Caki2 (cell line): ENCODE results near the gene NEK11. TPM values are rescaled to one million over a fixed set of nuclear protein-coding genes. Genes with fewer than 3 reads are reported as not detected.

Source experiments
- DNase-seq: peaks from one replicate; pipeline ENCODE4 v3.0.0-alpha.2; 2015; ENCODE audit warnings: low read depth
- in situ Hi-C: cut with HindIII; loops from 2 replicates; pipeline ENCODE4 v1.10.0; 2016; ENCODE audit warnings: low sequenced_read_pairs, low pct_unique_long_range_greater_than_20kb, mixed read lengths
- total RNA-seq: library from RNA; depleted of rRNA; stranded (reverse); fragments of >200 nt; shearing (Covaris generic); gene quantifications from 2 replicates; pipeline ENCODE4 v1.2.3, GENCODE V29; 2014; ENCODE audit warnings: low replicate concordance

NEK11 gene
- total RNA-seq, 1 experiment from 2014 or later, result 8.1 TPM

GRCh38 chr3:131242201-131242600, 215.5 kb downstream of the NEK11 start:
- DNase-seq, result no peak

GRCh38 chr3:131250466-131250865, 223.8 kb downstream of the NEK11 start:
- peak; percentile 58 for DNase-seq

More at GRCh38 chr3:131242201-131242600, 215.5 kb downstream of the NEK11 start:
- in situ Hi-C loops, result no loop called here

GRCh38 chr3:131260525-131260924, 233.8 kb downstream of the NEK11 start:
- no peak for DNase-seq
- in situ Hi-C loops, result no loop called here

More at GRCh38 chr3:131250466-131250865, 223.8 kb downstream of the NEK11 start:
- in situ Hi-C loops, result no loop called here

GRCh38 chr3:131261104-131261503, 234.4 kb downstream of the NEK11 start:
- in situ Hi-C loops, result no loop called here

GRCh38 chr3:131275556-131275955, 248.9 kb downstream of the NEK11 start:
- in situ Hi-C loops, result no loop called here

More at GRCh38 chr3:131261104-131261503, 234.4 kb downstream of the NEK11 start:
- DNase-seq, result no peak

GRCh38 chr3:131277836-131278497, 251.3 kb downstream of the NEK11 start:
- in situ Hi-C loops, result no loop called here
- DNase-seq, result peak; percentile 2

More at GRCh38 chr3:131275556-131275955, 248.9 kb downstream of the NEK11 start:
- no peak for DNase-seq

GRCh38 chr3:131279577-131279976, 252.9 kb downstream of the NEK11 start:
- in situ Hi-C loops, result no loop called here
- DNase-seq, result no peak

- in situ Hi-C loops, result no loop called here
- no peak for DNase-seq
Measured at GRCh38 chr3:131282379-131282778, 255.7 kb downstream of the NEK11 start.

GRCh38 chr3:131282967-131283366, 256.3 kb downstream of the NEK11 start:
- in situ Hi-C loops, result no loop called here

GRCh38 chr3:131283862-131284261, 257.2 kb downstream of the NEK11 start:
- in situ Hi-C loops, result no loop called here
- no peak for DNase-seq

More at GRCh38 chr3:131282967-131283366, 256.3 kb downstream of the NEK11 start:
- no peak for DNase-seq

GRCh38 chr3:131284302-131284701, 257.6 kb downstream of the NEK11 start:
- DNase-seq, result no peak
- in situ Hi-C loops, result no loop called here

- in situ Hi-C loops, result no loop called here
- no peak for DNase-seq
Measured at GRCh38 chr3:131285456-131285855, 258.8 kb downstream of the NEK11 start.

- in situ Hi-C loops, result no loop called here
- DNase-seq, result no peak
Measured at GRCh38 chr3:131299836-131300235, 273.2 kb downstream of the NEK11 start.

- DNase-seq, result no peak
- in situ Hi-C loops, result no loop called here
Measured at GRCh38 chr3:131303848-131304247, 277.2 kb downstream of the NEK11 start.

GRCh38 chr3:131304890-131305289, 278.2 kb downstream of the NEK11 start:
- in situ Hi-C loops, result no loop called here
- no peak for DNase-seq

- DNase-seq, result no peak
- in situ Hi-C loops, result no loop called here
Measured at GRCh38 chr3:131306242-131306641, 279.6 kb downstream of the NEK11 start.

- no peak for DNase-seq
- in situ Hi-C loops, result no loop called here
Measured at GRCh38 chr3:131314318-131314717, 287.6 kb downstream of the NEK11 start.

- no peak for DNase-seq
- in situ Hi-C loops, result no loop called here
Measured at GRCh38 chr3:131315162-131315561, 288.5 kb downstream of the NEK11 start.

GRCh38 chr3:131317667-131318066, 291.0 kb downstream of the NEK11 start:
- no peak for DNase-seq
- in situ Hi-C loops, result no loop called here

GRCh38 chr3:131323014-131323413, 296.3 kb downstream of the NEK11 start:
- in situ Hi-C loops, result no loop called here
- DNase-seq, result no peak
